ENCODE measurements around the gene HIPK1.

Gene HIPK1

GRCh38 chr1:113928941-113929749 is at the start of gene HIPK1:
HIPK1 (plus strand) TSS chr1:113929324.
- DNase-seq (ENCODE audit: low read depth, low spot score), result peak; percentile 89
- no peaks in the 10 kb centered on the region for H3K27me3 ChIP-seq (ENCODE audit: insufficient read depth, insufficient read length)
- H3K4me1 ChIP-seq (ENCODE audit: insufficient read depth, insufficient read length), result no peaks in the 10 kb centered on the region
- peak; percentile 98 for TF ChIP-seq YY1 (IDR thresholded peaks at IDR 0.05; ENCODE audit: insufficient read depth, insufficient read length)
- TF ChIP-seq SUZ12 (IDR thresholded peaks at IDR 0.05; ENCODE audit: extremely low read depth, insufficient read depth, insufficient read length), result no peak
- TF ChIP-seq ZNF274 (IDR thresholded peaks at IDR 0.05; ENCODE audit: low read depth, low read length), result no peak
- no peaks in the 10 kb centered on the region for H3K36me3 ChIP-seq (ENCODE audit: insufficient read depth, insufficient read length, low read length)
- peak within 1 kb of the TSS; percentile 94 for H3K9ac ChIP-seq (ENCODE audit: insufficient read length, low read depth)
- no peaks in the 10 kb centered on the region for H3K9me3 ChIP-seq (ENCODE audit: insufficient read depth, low read length)
- peak within 1 kb of the TSS; percentile 96 for H3K4me3 ChIP-seq (ENCODE audit: insufficient read length, low read depth)

- Histone ChIP-seq H3K27me3 (ENCODE audit: insufficient read depth, insufficient read length) (no peaks in the 10 kb centered on the region), H3K36me3 (ENCODE audit: insufficient read depth, insufficient read length, low read length) (no peaks in the 10 kb centered on the region), H3K4me3 (ENCODE audit: insufficient read length, low read depth) (no peak overlapping the region), H3K4me1 (ENCODE audit: insufficient read depth, insufficient read length) (no peaks in the 10 kb centered on the region), H3K9me3 (ENCODE audit: insufficient read depth, low read length) (no peaks in the 10 kb centered on the region), H3K9ac (ENCODE audit: insufficient read length, low read depth) (no peak overlapping the region)
- DNase-seq (ENCODE audit: low read depth, low spot score), result no peak
- TF ChIP-seq SUZ12 (IDR thresholded peaks at IDR 0.05; ENCODE audit: extremely low read depth, insufficient read depth, insufficient read length) (no peak), YY1 (IDR thresholded peaks at IDR 0.05; ENCODE audit: insufficient read depth, insufficient read length) (no peak), ZNF274 (IDR thresholded peaks at IDR 0.05; ENCODE audit: low read depth, low read length) (no peak)
These were observed 49.4 kb upstream of the HIPK1 start for GRCh38 chr1:113879739-113880038.

GRCh38 chr1:113881661-113882060 is 47.5 kb upstream of the HIPK1 start:
- H3K36me3 ChIP-seq (ENCODE audit: insufficient read depth, insufficient read length, low read length), result no peaks in the 10 kb centered on the region
- H3K4me1 ChIP-seq (ENCODE audit: insufficient read depth, insufficient read length), result no peaks in the 10 kb centered on the region
- TF ChIP-seq YY1 (IDR thresholded peaks at IDR 0.05; ENCODE audit: insufficient read depth, insufficient read length), result no peak
- no peak for TF ChIP-seq ZNF274 (IDR thresholded peaks at IDR 0.05; ENCODE audit: low read depth, low read length)
- no peak for TF ChIP-seq SUZ12 (IDR thresholded peaks at IDR 0.05; ENCODE audit: extremely low read depth, insufficient read depth, insufficient read length)

GRCh38 chr1:113886417-113887401 is 42.4 kb upstream of the HIPK1 start:
- DNase-seq (ENCODE audit: low read depth, low spot score), result no peak
- no peaks in the 10 kb centered on the region for H3K27me3 ChIP-seq (ENCODE audit: insufficient read depth, insufficient read length)
- no peak for TF ChIP-seq YY1 (IDR thresholded peaks at IDR 0.05; ENCODE audit: insufficient read depth, insufficient read length)
- TF ChIP-seq SUZ12 (IDR thresholded peaks at IDR 0.05; ENCODE audit: extremely low read depth, insufficient read depth, insufficient read length), result no peak
- no peak for TF ChIP-seq ZNF274 (IDR thresholded peaks at IDR 0.05; ENCODE audit: low read depth, low read length)
- no peaks in the 10 kb centered on the region for H3K36me3 ChIP-seq (ENCODE audit: insufficient read depth, insufficient read length, low read length)
- H3K4me1 ChIP-seq (ENCODE audit: insufficient read depth, insufficient read length), result no peaks in the 10 kb centered on the region
- H3K4me3 ChIP-seq (ENCODE audit: insufficient read length, low read depth), result no peak overlapping the region
- H3K9me3 ChIP-seq (ENCODE audit: insufficient read depth, low read length), result no peaks in the 10 kb centered on the region
- H3K9ac ChIP-seq (ENCODE audit: insufficient read length, low read depth), result no peak overlapping the region

More at GRCh38 chr1:113881661-113882060, 47.5 kb upstream of the HIPK1 start:
- Histone ChIP-seq H3K9me3 (ENCODE audit: insufficient read depth, low read length) (no peaks in the 10 kb centered on the region), H3K27me3 (ENCODE audit: insufficient read depth, insufficient read length) (no peaks in the 10 kb centered on the region), H3K9ac (ENCODE audit: insufficient read length, low read depth) (no peak overlapping the region), H3K4me3 (ENCODE audit: insufficient read length, low read depth) (no peak overlapping the region)
- no peak for DNase-seq (ENCODE audit: low read depth, low spot score)

GRCh38 chr1:113887402-113888175 is 41.5 kb upstream of the HIPK1 start, which contains the start of gene BCL2L15:
BCL2L15 (minus strand) TSS chr1:113887581; CDS start chr1:113887375, 206 bp downstream.
- DNase-seq (ENCODE audit: low read depth, low spot score), result no peak
- H3K27me3 ChIP-seq (ENCODE audit: insufficient read depth, insufficient read length), result no peaks in the 10 kb centered on the region
- no peak within 1 kb of the TSS for H3K9ac ChIP-seq (ENCODE audit: insufficient read length, low read depth)
- no peak within 1 kb of the TSS for H3K4me3 ChIP-seq (ENCODE audit: insufficient read length, low read depth)
- no peaks in the 10 kb centered on the region for H3K36me3 ChIP-seq (ENCODE audit: insufficient read depth, insufficient read length, low read length)
- no peaks in the 10 kb centered on the region for H3K9me3 ChIP-seq (ENCODE audit: insufficient read depth, low read length)
- H3K4me1 ChIP-seq (ENCODE audit: insufficient read depth, insufficient read length), result no peaks in the 10 kb centered on the region
- TF ChIP-seq SUZ12 (IDR thresholded peaks at IDR 0.05; ENCODE audit: extremely low read depth, insufficient read depth, insufficient read length) (no peak), ZNF274 (IDR thresholded peaks at IDR 0.05; ENCODE audit: low read depth, low read length) (no peak), YY1 (IDR thresholded peaks at IDR 0.05; ENCODE audit: insufficient read depth, insufficient read length) (no peak)

GRCh38 chr1:113890816-113891215 is 38.3 kb upstream of the HIPK1 start:
- Histone ChIP-seq H3K9ac (ENCODE audit: insufficient read length, low read depth) (no peak overlapping the region), H3K4me1 (ENCODE audit: insufficient read depth, insufficient read length) (no peaks in the 10 kb centered on the region), H3K36me3 (ENCODE audit: insufficient read depth, insufficient read length, low read length) (peaks cover 19% of the 10 kb centered on the region), H3K27me3 (ENCODE audit: insufficient read depth, insufficient read length) (no peaks in the 10 kb centered on the region), H3K9me3 (ENCODE audit: insufficient read depth, low read length) (no peaks in the 10 kb centered on the region), H3K4me3 (ENCODE audit: insufficient read length, low read depth) (no peak overlapping the region)
- TF ChIP-seq SUZ12 (IDR thresholded peaks at IDR 0.05; ENCODE audit: extremely low read depth, insufficient read depth, insufficient read length), result no peak
- TF ChIP-seq YY1 (IDR thresholded peaks at IDR 0.05; ENCODE audit: insufficient read depth, insufficient read length), result no peak
- no peak for TF ChIP-seq ZNF274 (IDR thresholded peaks at IDR 0.05; ENCODE audit: low read depth, low read length)
- DNase-seq (ENCODE audit: low read depth, low spot score), result no peak
